Liver (tissue), 9 donors: ENCODE data around the gene SUGCT. TPM values are rescaled to one million over a fixed set of nuclear protein-coding genes. Genes with fewer than 3 reads are reported as not detected.

Experiments
- DNase-seq: peaks from one replicate; pipeline ENCODE4 v3.0.0-alpha.2; 2017; ENCODE audit warnings: low spot score
- H3K27ac ChIP-seq, 2 donors: one replicate each; pipeline ENCODE4 v1.7.0; 2013; ENCODE audit warnings: inconsistent platforms in 2 of 2, low read length in 2 of 2, control low read depth in 1 of 2, low read depth in 1 of 2, mild to moderate bottlenecking in 1 of 2
- H3K27me3 ChIP-seq, 4 donors: one replicate each; pipeline versions ENCODE4 v1.6.1 to v1.7.0; 2013; ENCODE audit warnings: low read length in 3 of 4, inconsistent platforms in 1 of 4, mild to moderate bottlenecking in 1 of 4, moderate library complexity in 1 of 4; ENCODE audit not compliant: control insufficient read depth in 4 of 4, insufficient read depth in 4 of 4
- H3K36me3 ChIP-seq, 4 donors: one replicate each; pipeline versions ENCODE4 v1.6.1 to v1.7.0; 2013; ENCODE audit warnings: low read length in 3 of 4, mild to moderate bottlenecking in 3 of 4, low read depth in 1 of 4, moderate library complexity in 1 of 4; ENCODE audit not compliant: control insufficient read depth in 4 of 4, insufficient read depth in 3 of 4
- H3K4me1 ChIP-seq, 4 donors: one replicate each; pipeline versions ENCODE4 v1.6.1 to v1.7.0; 2013; ENCODE audit warnings: low read length in 3 of 4, mild to moderate bottlenecking in 3 of 4, moderate library complexity in 1 of 4; ENCODE audit not compliant: control insufficient read depth in 4 of 4, insufficient read depth in 4 of 4
- H3K4me3 ChIP-seq, 3 donors: one replicate each; pipeline versions ENCODE4 v1.6.1 to v1.7.0; 2013; ENCODE audit warnings: low read length in 3 of 3, control low read depth in 1 of 3, low read depth in 1 of 3, mild to moderate bottlenecking in 1 of 3
- H3K9ac ChIP-seq, 2 donors: one replicate each; pipeline ENCODE4 v1.7.0; 2013; ENCODE audit warnings: low read length in 2 of 2, mild to moderate bottlenecking in 2 of 2, moderate library complexity in 2 of 2, control low read depth in 1 of 2, low read depth in 1 of 2
- H3K9me3 ChIP-seq, 4 donors: one replicate each; pipeline versions ENCODE4 v1.6.1 to v1.7.0; 2013; ENCODE audit warnings: low read length in 3 of 4; ENCODE audit not compliant: control insufficient read depth in 4 of 4
- ATF3 ChIP-seq: IDR thresholded peaks from 2 replicates; pipeline ENCODE4 v1.6.1; 2016; ENCODE audit warnings: antibody characterized with exemption
- CTCF ChIP-seq: fragments of 150-350 bp; IDR thresholded peaks from 2 replicates; pipeline ENCODE4 v1.5.1; 2017; ENCODE audit warnings: improper control_type of control experiment, low read depth, low read length; ENCODE audit not compliant: missing input control
- EGR1 ChIP-seq, 2 donors: IDR thresholded peaks; 2 replicates each; pipeline ENCODE4 v1.6.1; 2016 to 2018; ENCODE audit warnings: antibody characterized with exemption in 2 of 2, low read depth in 2 of 2
- FOXA1 ChIP-seq: IDR thresholded peaks from 2 replicates; pipeline ENCODE4 v1.6.1; 2016; ENCODE audit warnings: antibody characterized with exemption
- FOXA2 ChIP-seq: IDR thresholded peaks from 2 replicates; pipeline ENCODE4 v1.6.1; 2016; ENCODE audit warnings: antibody characterized with exemption
- GABPA ChIP-seq, 2 donors: IDR thresholded peaks in 1 of 2; conservative IDR thresholded peaks in 1 of 2; 2 replicates each; pipeline ENCODE4 v1.6.1; 2016; ENCODE audit warnings: antibody characterized with exemption in 2 of 2, mild to moderate bottlenecking in 1 of 2, moderate library complexity in 1 of 2
- HNF4A ChIP-seq, 2 donors: conservative IDR thresholded peaks; 2 replicates each; pipeline ENCODE4 v1.6.1; 2016; ENCODE audit warnings: antibody characterized with exemption in 2 of 2, mild to moderate bottlenecking in 2 of 2
- HNF4G ChIP-seq: IDR thresholded peaks from 2 replicates; pipeline ENCODE4 v1.6.1; 2016; ENCODE audit warnings: antibody characterized with exemption
- MAX ChIP-seq: IDR thresholded peaks from 2 replicates; pipeline ENCODE4 v1.6.1; 2016; ENCODE audit warnings: antibody characterized with exemption
- NR2F2 ChIP-seq: IDR thresholded peaks from 2 replicates; pipeline ENCODE4 v1.6.1; 2016; ENCODE audit warnings: antibody characterized with exemption
- RAD21 ChIP-seq, 2 donors: IDR thresholded peaks; 2 replicates each; pipeline ENCODE4 v1.6.1; 2016; ENCODE audit warnings: antibody characterized with exemption in 2 of 2, mild to moderate bottlenecking in 2 of 2
- REST ChIP-seq: IDR thresholded peaks from 2 replicates; pipeline ENCODE4 v1.6.1; 2016; ENCODE audit warnings: antibody characterized with exemption, mild to moderate bottlenecking
- RXRA ChIP-seq, 2 donors: IDR thresholded peaks; 2 replicates each; pipeline ENCODE4 v1.6.1; 2017 to 2018; ENCODE audit warnings: antibody characterized with exemption in 2 of 2, mild to moderate bottlenecking in 1 of 2
- SP1 ChIP-seq: IDR thresholded peaks from 2 replicates; pipeline ENCODE4 v1.6.1; 2018; ENCODE audit warnings: antibody characterized with exemption, mild to moderate bottlenecking
- TAF1 ChIP-seq: conservative IDR thresholded peaks from 2 replicates; pipeline ENCODE4 v1.6.1; 2016; ENCODE audit warnings: antibody characterized with exemption, mild to moderate bottlenecking
- YY1 ChIP-seq: IDR thresholded peaks from 2 replicates; pipeline ENCODE4 v1.6.1; 2016; ENCODE audit warnings: antibody characterized with exemption, mild to moderate bottlenecking
- ZBTB33 ChIP-seq: IDR thresholded peaks from 2 replicates; pipeline ENCODE4 v1.6.1; 2016; ENCODE audit warnings: antibody characterized with exemption
- WGBS: extraction: QIAGEN DNeasy Blood & Tissue Kit; methylation state at CpG from one replicate; pipeline ENCODE4 v1.1.7; 2013; 5-methylcytosine and 5-hydroxymethylcytosine counted together
- polyA plus RNA-seq, 2 donors: library from polyadenylated mRNA; stranded (reverse) in 1 of 2; unstranded in 1 of 2; fragments of 200-250 nt in 1 of 2; fragments of >200 nt in 1 of 2; fragmentation: Nextera tagmentation in 1 of 2; extraction: Ambion mirVana in 1 of 2; gene quantifications; one replicate each; pipeline versions ENCODE4 v1.2.1 to v1.2.3, GENCODE V29; 2013 to 2015
- total RNA-seq, 2 donors: library from RNA; depleted of rRNA; stranded (reverse); fragments of >200 nt; gene quantifications; one replicate each; pipeline ENCODE4 v1.2.3, GENCODE V29; 2014
- donor health status: healthy.
- donor health status: healthy.
- donor health status: healthy.
- donor health status: healthy.
- donor health status: healthy.

The SUGCT gene
- total and polyA plus RNA-seq, 4 donors, result 6.2 to 11.9 (median 9.9) TPM

- Histone ChIP-seq H3K36me3 (no peaks in the 10 kb centered on the region), H3K9me3 (peaks cover 0 to 3% (median 3%) of the 10 kb centered on the region in 4 donors), H3K27ac (no peak overlapping the region), H3K4me1 (no peaks in the 10 kb centered on the region), H3K4me3 (no peak overlapping the region), H3K27me3 (no peaks in the 10 kb centered on the region), H3K9ac (no peak overlapping the region)
- TF ChIP-seq ZBTB33 (no peak), SP1 (no peak), TAF1 (no peak), FOXA2 (no peak), GABPA (IDR thresholded peaks at IDR 0.05 in 1 of 2, conservative IDR thresholded peaks at IDR 0.05 in 1 of 2) (no peak)
- no peak for DNase-seq
Observed at GRCh38 chr7:40887099-40887498, 752.3 kb downstream of the SUGCT start.

- TF ChIP-seq YY1 (no peak), ATF3 (no peak), RXRA (IDR thresholded peaks at IDR 0.05) (no peak), HNF4G (no peak), MAX (no peak), FOXA1 (no peak)
- no peaks in the 10 kb centered on the region for H3K4me1 ChIP-seq
- no peak overlapping the region for H3K27ac ChIP-seq
- no peaks in the 10 kb centered on the region for H3K27me3 ChIP-seq
- no peak overlapping the region for H3K9ac ChIP-seq
- no peak for DNase-seq
- H3K36me3 ChIP-seq, result no peaks in the 10 kb centered on the region
- no peak overlapping the region for H3K4me3 ChIP-seq
- WGBS, result 77% methylated on average over 1 of the region's 1 CpG
- H3K9me3 ChIP-seq, result peaks cover 0 to 3% (median 3%) of the 10 kb centered on the region in 4 donors
Observed at GRCh38 chr7:40888499-40888898, 753.7 kb downstream of the SUGCT start.

GRCh38 chr7:40889099-40889498 lies 754.3 kb downstream of the SUGCT start:
- H3K4me1 ChIP-seq, result no peaks in the 10 kb centered on the region
- H3K36me3 ChIP-seq, result no peaks in the 10 kb centered on the region
- 90% methylated on average over 4 of the region's 4 CpGs for WGBS
- H3K27ac ChIP-seq, result no peak overlapping the region
- no peak for DNase-seq
- no peaks in the 10 kb centered on the region for H3K27me3 ChIP-seq
- no peak overlapping the region for H3K9ac ChIP-seq
- H3K4me3 ChIP-seq, result no peak overlapping the region
- H3K9me3 ChIP-seq, result peaks cover 0 to 3% (median 3%) of the 10 kb centered on the region in 4 donors
- no peak for TF ChIP-seq ATF3
- no peak for TF ChIP-seq YY1
- TF ChIP-seq HNF4A (conservative IDR thresholded peaks at IDR 0.05), result no peak
- TF ChIP-seq FOXA1, result no peak
- TF ChIP-seq REST, result no peak
- TF ChIP-seq EGR1 (IDR thresholded peaks at IDR 0.05; ENCODE audit: low read depth in 2 of 2), result no peak
- no peak for TF ChIP-seq RXRA (IDR thresholded peaks at IDR 0.05)
- no peak for TF ChIP-seq HNF4G
- TF ChIP-seq CTCF, result no peak
- TF ChIP-seq SP1, result no peak
- TF ChIP-seq RAD21 (IDR thresholded peaks at IDR 0.05), result no peak
- no peak for TF ChIP-seq TAF1
- TF ChIP-seq NR2F2, result no peak
- TF ChIP-seq MAX, result no peak
- TF ChIP-seq FOXA2, result no peak
